Measurements from ENCODE around the gene ADSS2.

DNA sequence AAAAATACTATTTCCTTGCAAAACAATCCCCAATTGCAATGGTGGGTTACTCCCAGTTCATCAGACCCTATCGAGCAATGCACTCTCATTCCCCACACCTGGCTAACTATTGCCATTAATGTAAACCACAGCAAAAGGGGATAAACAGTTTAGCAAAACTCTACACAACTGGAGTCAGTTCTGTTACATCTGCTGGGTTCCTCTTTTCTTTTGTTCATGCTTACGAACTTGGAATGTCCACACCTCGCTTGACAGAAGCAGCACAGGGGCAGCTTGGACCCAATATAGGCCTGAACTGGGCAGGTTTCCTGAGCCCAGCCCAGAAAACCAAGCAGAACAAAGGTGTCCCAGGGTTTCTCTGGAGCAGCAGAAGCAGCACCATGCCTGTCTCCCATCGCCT is 57.4 kb downstream of the ADSS2 start:
- TF ChIP-seq, protein P1, sequence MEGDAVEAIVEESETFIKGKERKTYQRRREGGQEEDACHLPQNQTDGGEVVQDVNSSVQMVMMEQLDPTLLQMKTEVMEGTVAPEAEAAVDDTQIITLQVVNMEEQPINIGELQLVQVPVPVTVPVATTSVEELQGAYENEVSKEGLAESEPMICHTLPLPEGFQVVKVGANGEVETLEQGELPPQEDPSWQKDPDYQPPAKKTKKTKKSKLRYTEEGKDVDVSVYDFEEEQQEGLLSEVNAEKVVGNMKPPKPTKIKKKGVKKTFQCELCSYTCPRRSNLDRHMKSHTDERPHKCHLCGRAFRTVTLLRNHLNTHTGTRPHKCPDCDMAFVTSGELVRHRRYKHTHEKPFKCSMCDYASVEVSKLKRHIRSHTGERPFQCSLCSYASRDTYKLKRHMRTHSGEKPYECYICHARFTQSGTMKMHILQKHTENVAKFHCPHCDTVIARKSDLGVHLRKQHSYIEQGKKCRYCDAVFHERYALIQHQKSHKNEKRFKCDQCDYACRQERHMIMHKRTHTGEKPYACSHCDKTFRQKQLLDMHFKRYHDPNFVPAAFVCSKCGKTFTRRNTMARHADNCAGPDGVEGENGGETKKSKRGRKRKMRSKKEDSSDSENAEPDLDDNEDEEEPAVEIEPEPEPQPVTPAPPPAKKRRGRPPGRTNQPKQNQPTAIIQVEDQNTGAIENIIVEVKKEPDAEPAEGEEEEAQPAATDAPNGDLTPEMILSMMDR (conservative IDR thresholded peaks at IDR 0.05; ENCODE audit: low read depth, low read length): no peak
- no peak for TF ChIP-seq EZH2 (IDR thresholded peaks at IDR 0.05; ENCODE audit: low read length, unreplicated experiment)

All from PC-3 (cell line).